VCaP (cell line): ENCODE data around the gene ARPP19.

Experiments
- H3K27ac ChIP-seq: fragments of 450-650 bp; 2 replicates; pipeline ENCODE4 v1.5.1; 2017
- TF ChIP-seq, protein P1 (sequence below): fragments of 450-650 bp; conservative IDR thresholded peaks from 2 replicates; pipeline ENCODE4 v1.5.1; 2017; ENCODE audit warnings: mild to moderate bottlenecking, moderate library complexity

ARPP19 gene

DNA sequence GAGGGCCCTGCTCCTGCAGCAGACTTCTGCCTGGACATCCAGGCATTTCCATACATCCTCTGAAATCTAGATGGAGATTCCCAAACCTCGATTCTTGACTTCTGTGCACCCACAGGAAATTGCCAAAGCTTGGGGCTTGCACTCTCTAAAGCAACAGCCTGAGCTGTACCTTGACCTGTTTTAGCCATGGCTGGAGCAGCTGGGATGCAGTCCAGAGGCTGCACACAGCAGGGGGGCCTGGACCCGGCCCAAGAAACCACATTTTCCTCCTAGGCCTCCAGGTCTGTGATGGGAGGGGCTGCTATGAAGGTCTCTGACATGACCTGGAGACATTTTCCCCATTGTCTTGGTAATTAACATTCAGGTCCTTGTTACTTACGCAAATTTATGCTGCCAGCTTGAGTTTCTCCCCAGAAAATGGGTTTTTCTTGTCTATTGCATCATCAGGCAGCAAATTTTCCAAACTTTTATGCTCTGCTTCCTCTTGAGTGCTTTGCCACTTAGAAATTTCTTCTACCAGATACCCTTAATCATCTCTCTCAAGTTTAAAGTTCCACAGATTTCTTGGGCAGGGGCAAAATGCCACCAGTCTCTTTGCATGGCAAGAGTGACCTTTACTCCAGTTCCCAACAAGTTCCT is 28.3 kb downstream of the ARPP19 start:
- TF ChIP-seq, protein P1, sequence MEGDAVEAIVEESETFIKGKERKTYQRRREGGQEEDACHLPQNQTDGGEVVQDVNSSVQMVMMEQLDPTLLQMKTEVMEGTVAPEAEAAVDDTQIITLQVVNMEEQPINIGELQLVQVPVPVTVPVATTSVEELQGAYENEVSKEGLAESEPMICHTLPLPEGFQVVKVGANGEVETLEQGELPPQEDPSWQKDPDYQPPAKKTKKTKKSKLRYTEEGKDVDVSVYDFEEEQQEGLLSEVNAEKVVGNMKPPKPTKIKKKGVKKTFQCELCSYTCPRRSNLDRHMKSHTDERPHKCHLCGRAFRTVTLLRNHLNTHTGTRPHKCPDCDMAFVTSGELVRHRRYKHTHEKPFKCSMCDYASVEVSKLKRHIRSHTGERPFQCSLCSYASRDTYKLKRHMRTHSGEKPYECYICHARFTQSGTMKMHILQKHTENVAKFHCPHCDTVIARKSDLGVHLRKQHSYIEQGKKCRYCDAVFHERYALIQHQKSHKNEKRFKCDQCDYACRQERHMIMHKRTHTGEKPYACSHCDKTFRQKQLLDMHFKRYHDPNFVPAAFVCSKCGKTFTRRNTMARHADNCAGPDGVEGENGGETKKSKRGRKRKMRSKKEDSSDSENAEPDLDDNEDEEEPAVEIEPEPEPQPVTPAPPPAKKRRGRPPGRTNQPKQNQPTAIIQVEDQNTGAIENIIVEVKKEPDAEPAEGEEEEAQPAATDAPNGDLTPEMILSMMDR: no peak
- H3K27ac ChIP-seq: no peak overlapping the region

- TF ChIP-seq, protein P1: no peak
- H3K27ac ChIP-seq: no peak overlapping the region
These were observed 31.4 kb downstream of the ARPP19 start for GRCh38 chr15:52537459-52537858.

DNA sequence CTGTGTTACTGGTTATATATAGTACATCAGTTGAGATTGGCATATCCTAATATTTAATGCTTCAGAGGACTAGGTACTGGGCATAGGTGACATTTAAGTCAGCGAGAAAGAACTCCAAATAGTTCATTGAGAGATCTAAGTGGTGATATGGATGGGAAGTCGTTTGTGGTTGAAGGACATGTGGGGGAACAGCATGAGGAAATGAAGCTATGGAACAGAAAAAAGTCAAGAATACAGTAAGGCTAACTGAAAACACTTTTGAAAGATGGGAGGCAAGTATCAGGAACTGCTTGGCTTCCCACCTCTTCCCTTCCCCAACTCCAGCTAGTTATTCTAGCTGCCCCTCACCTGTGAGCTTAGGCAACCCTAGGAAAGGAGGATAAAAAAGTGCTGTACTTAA is 36.4 kb downstream of the ARPP19 start:
- no peak overlapping the region for H3K27ac ChIP-seq
- TF ChIP-seq, protein P1: no peak

DNA sequence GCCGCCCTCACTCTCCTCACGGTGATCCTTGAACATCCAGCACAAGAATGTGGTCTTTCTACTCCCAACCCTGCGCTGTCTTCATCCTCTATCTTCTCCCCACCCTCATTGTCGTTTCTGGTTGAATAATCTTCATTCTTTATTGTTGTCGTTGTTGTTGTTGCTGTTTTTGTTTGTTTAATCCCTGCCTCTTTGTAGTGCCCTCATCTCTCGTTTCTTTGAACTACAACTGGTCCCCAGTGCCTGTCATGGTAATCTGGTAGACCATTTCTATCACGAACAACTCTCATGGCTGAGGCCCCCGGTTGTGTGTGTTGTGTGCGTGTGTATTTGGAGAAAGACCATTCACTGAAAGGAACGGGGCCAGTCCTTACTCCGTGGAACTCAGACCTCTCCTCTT is 38.9 kb downstream of the ARPP19 start:
- TF ChIP-seq, protein P1: no peak

GRCh38 chr15:52529341-52529924 is 39.4 kb downstream of the ARPP19 start:
- TF ChIP-seq, protein P1: no peak
- H3K27ac ChIP-seq: peak overlapping the region; percentile 68

More for the DNA sequence above, 38.9 kb downstream of the ARPP19 start:
- peak overlapping the region; percentile 68; the same call in 1 of the 2 replicates for H3K27ac ChIP-seq

DNA sequence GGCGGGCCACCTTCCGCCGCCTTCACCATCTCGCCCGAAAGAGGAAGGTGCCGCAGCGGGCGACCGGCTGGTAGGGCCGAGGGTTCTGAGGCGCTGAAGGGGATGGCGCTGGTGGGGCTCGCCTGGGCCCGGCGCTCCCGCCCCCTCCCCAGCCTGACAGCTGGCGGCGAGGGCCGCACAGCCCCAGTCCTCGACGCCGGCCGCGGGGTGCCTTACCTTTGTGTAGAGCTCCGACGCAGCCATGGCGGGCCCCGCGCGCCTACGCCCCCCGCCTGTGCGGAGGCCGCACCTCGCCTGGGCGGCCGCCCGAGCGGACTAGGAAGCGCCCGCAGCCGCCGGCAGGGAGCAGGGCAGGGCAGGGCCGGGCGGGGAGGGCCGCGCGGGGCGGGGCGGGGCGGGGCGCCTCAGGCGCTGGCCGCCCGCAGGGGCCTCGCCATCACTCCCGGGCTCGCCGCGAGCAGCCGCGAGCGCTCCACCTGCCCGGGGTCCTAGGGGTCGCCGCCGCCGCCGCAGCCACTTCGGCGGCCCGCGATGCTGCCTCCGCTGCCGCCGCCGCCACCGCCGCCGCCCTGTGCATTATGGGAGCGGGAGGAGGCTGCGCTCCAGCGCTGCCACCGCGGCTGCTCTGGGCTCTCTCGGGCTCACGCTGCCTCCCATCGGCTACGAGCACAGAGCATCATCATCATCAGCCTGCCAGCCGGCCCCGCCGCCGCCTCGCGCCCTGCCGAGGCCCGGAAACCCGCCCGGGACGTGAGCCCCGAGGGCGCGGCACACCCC is 40.1 kb downstream of the ARPP19 start, which contains the start of gene MYO5A:
Gene MYO5A, minus strand, starts transcription at position 317 of the 777 bp plus-strand sequence. Its CDS starts 74 bp downstream, at position 243.
- peak within 1 kb of the TSS; percentile 68 for H3K27ac ChIP-seq
- TF ChIP-seq, protein P1: peak; percentile 45; the same call in 1 of the 2 replicates

DNA sequence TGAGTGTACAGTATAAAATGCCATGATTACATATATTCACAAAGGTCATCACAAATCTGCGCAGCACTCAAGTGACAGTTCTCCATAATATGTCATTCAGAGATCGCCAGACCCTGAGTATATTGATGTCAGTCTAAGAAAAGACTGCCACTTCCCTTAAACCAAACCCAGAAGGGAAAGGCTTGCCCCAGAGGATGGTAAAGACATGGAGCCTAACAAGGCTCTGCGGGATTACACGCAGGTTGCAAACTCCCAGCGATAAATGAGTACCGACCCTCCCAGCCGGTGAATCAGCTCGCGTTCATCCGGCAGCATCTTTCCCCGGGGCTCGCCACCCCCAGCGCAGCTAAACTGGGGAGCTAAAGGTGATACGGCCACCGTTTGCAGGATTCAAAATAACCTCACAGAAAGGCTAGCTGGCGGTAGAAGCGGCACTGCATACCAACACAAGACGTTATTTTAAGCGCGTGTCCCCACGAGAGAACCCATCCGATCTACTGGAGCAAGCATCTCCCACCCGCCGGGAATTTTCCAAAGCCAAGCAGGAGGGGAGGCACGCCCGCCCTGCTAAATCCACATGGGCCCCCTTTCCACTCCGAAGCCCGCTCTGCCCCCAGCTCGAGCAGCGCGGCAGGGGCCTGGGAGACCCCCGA is 40.8 kb downstream of the ARPP19 start:
- TF ChIP-seq, protein P1: no peak
- peak overlapping the region; percentile 68 for H3K27ac ChIP-seq
